Measurements from ENCODE around the gene TNRC6C.

DNA sequence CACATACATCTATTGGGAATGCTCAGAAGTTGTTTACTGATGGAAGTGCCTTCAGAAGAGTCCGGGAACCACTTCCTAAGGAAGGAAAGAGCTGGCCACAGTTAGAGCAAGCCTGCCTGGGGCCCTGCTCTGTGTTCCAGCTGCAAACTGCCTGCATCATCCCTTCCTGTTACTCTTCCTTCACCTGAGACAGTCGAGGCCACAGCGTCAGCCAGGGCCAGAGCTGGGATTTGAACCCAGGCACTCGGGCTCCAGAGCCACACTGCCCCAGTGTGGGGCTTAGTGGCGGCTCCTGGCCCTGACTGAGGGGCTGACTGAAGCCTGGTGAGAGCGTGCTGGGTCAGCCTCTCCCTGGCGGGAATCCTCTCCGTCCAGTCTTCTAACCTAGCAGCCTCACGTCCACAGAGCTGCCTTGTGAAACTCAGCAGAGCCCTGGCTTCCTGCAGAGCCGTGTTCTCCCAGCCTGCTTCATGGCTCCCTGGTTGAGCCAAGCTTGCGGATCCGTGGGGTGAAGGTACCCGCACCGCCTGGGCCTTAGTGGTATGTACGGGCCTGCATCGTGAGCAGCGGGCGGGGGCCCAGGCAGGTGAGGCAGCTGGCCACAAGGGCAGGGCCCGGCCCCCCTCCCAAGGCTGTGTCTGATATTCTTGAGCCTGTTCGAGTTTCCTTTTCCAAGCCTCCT, 183.1 kb downstream of the TNRC6C start:
- TF ChIP-seq POLR2A (IDR thresholded peaks at IDR 0.05) (no peak), POLR2AphosphoS5 (IDR thresholded peaks at IDR 0.05) (no peak)
- TF ChIP-seq, protein P1, sequence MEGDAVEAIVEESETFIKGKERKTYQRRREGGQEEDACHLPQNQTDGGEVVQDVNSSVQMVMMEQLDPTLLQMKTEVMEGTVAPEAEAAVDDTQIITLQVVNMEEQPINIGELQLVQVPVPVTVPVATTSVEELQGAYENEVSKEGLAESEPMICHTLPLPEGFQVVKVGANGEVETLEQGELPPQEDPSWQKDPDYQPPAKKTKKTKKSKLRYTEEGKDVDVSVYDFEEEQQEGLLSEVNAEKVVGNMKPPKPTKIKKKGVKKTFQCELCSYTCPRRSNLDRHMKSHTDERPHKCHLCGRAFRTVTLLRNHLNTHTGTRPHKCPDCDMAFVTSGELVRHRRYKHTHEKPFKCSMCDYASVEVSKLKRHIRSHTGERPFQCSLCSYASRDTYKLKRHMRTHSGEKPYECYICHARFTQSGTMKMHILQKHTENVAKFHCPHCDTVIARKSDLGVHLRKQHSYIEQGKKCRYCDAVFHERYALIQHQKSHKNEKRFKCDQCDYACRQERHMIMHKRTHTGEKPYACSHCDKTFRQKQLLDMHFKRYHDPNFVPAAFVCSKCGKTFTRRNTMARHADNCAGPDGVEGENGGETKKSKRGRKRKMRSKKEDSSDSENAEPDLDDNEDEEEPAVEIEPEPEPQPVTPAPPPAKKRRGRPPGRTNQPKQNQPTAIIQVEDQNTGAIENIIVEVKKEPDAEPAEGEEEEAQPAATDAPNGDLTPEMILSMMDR (IDR thresholded peaks at IDR 0.05) = no peak

Measured in breast epithelium (tissue), 3 donors.